MM.1S (cell line): Measurements from ENCODE around the gene STARD3NL.
"Not testable (repeated sequence)": the region's sequence is repeated elsewhere in the genome, so short reads cannot be mapped to it uniquely, and the experiment has no call there.

Source experiments
- DNase-seq: peaks from one replicate; pipeline ENCODE4 v3.0.0-alpha.2; 2015
- H2AFZ ChIP-seq: fragments of 300-600 bp; sonication (generic); 2 replicates; pipeline ENCODE4 v1.6.0; 2016; ENCODE audit warnings: antibody characterized with exemption, low read length
- H3F3A ChIP-seq: fragments of 300-600 bp; sonication (generic); 2 replicates; pipeline ENCODE4 v1.6.1; 2016; ENCODE audit warnings: mild to moderate bottlenecking, antibody characterized with exemption, low read length, moderate library complexity, mixed read lengths; ENCODE audit not compliant: insufficient read depth
- H3K27ac ChIP-seq: fragments of 300-600 bp; sonication (generic); 2 replicates; pipeline ENCODE4 v1.5.1; 2016; ENCODE audit warnings: mild to moderate bottlenecking, low read length
- H3K27me3 ChIP-seq: fragments of 300-600 bp; sonication (generic); replicated peaks from 2 replicates; pipeline ENCODE4 v1.6.0; 2016; ENCODE audit warnings: low read length; ENCODE audit not compliant: insufficient read depth
- H3K36me3 ChIP-seq: fragments of 300-600 bp; sonication (generic); replicated peaks from 2 replicates; pipeline ENCODE4 v1.6.1; 2016; ENCODE audit warnings: mild to moderate bottlenecking, low read length, mixed read lengths; ENCODE audit not compliant: insufficient read depth
- H3K4me1 ChIP-seq: fragments of 300-600 bp; sonication (generic); 2 replicates; pipeline ENCODE4 v1.6.1; 2016; ENCODE audit warnings: low read length, mixed read lengths
- H3K4me2 ChIP-seq: fragments of 300-600 bp; sonication (generic); 2 replicates; pipeline ENCODE4 v1.6.0; 2016; ENCODE audit warnings: low read depth, low read length
- H3K4me3 ChIP-seq: fragments of 300-600 bp; sonication (generic); 2 replicates; pipeline ENCODE4 v1.5.1; 2016; ENCODE audit warnings: low read length, mixed read lengths
- H3K79me2 ChIP-seq: fragments of 300-600 bp; sonication (generic); 2 replicates; pipeline ENCODE4 v1.6.1; 2016; ENCODE audit warnings: mixed run types, low read length, mixed read lengths
- H3K9ac ChIP-seq: fragments of 300-600 bp; sonication (generic); 2 replicates; pipeline ENCODE4 v1.6.1; 2016; ENCODE audit warnings: low read length, mixed read lengths
- H3K9me2 ChIP-seq: fragments of 300-600 bp; sonication (generic); replicated peaks from 2 replicates; pipeline ENCODE4 v1.6.1; 2016; ENCODE audit warnings: mild to moderate bottlenecking, low read length, mixed read lengths; ENCODE audit not compliant: insufficient read depth
- H3K9me3 ChIP-seq: fragments of 300-600 bp; sonication (generic); replicated peaks from 2 replicates; pipeline ENCODE4 v1.6.1; 2016; ENCODE audit warnings: mild to moderate bottlenecking, low read length, mixed read lengths; ENCODE audit not compliant: insufficient read depth
- H4K20me1 ChIP-seq: fragments of 300-600 bp; sonication (generic); 2 replicates; pipeline ENCODE4 v1.6.1; 2016; ENCODE audit warnings: mild to moderate bottlenecking, low read length, moderate library complexity, mixed read lengths; ENCODE audit not compliant: insufficient read depth
- EZH2 ChIP-seq: fragments of 300-600 bp; sonication (generic); optimal IDR thresholded peaks from 2 replicates; pipeline ENCODE3; 2017; ENCODE audit warnings: low read depth, mild to moderate bottlenecking, antibody characterized with exemption, low read length, mixed read lengths
- EZH2phosphoT487 ChIP-seq: fragments of 300-600 bp; sonication (generic); IDR thresholded peaks from 2 replicates; pipeline ENCODE4 v1.6.1; 2018; ENCODE audit warnings: antibody characterized with exemption, low read length
- TF ChIP-seq, protein P1 (sequence below): fragments of 300-600 bp; sonication (generic); IDR thresholded peaks from 2 replicates; pipeline ENCODE4 v1.5.1; 2016; ENCODE audit warnings: antibody characterized with exemption, low read length, mixed read lengths

STARD3NL gene

DNA sequence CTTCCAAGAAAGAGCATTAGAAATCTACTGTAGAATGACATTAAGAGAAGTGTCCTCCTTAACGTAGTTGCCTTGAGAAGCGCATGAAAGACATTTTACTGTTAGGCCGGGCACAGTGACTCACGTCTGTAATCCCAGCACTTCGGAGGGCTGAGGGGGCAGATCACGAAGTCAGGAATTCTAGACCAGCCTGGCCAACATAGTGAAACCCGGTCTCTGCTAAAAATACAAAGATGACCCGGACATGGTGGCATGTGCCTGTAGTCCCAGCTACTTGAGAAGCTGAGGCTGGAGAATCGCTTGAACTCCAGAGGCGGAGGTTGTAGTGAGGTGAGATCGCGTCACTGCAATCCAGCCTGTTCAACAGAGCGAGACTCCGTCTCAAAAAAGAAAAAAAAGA is 66.5 kb downstream of the STARD3NL start:
- H3K4me2 ChIP-seq, result no peak overlapping the region

DNA sequence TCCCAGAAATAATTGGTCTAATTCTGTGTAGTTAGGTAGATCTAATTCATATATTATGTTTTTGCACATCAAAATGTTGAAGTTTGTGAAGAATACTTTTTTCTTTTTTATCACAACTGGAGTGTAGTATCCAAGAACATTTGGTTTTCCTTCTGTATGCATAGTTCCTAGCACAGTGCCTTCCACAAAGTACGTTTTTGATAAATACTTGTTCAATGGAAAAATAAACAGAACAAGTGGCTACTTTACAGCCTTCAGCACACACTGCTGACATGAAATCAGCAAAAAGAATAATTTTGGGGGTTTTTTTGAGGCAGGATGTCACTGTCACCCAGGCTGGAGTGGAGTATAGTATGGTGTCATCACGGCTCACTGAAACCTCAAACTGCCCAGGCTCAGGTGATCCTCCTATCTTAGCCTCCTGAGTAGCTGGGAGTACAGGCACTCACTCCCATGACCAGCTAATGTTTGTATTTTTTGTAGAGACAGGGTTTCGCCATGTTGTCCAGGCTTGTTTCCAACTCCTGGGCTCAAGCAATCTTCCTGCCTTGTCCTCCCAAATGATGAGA is 67.4 kb downstream of the STARD3NL start:
- no peak overlapping the region for H3K4me3 ChIP-seq
- no peak overlapping the region for H3K27ac ChIP-seq
- H3K9me3 ChIP-seq, result no peaks in the 10 kb centered on the region
- no peaks in the 10 kb centered on the region for H3K9me2 ChIP-seq
- H3K36me3 ChIP-seq, result no peaks in the 10 kb centered on the region
- no peaks in the 10 kb centered on the region for H3F3A ChIP-seq
- H3K9ac ChIP-seq, result no peak overlapping the region
- no peaks in the 10 kb centered on the region for H3K27me3 ChIP-seq
- H2AFZ ChIP-seq, result no peak overlapping the region
- H3K79me2 ChIP-seq, result no peaks in the 10 kb centered on the region
- no peaks in the 10 kb centered on the region for H4K20me1 ChIP-seq
- TF ChIP-seq EZH2 (no peak), EZH2phosphoT487 (no peak)
- TF ChIP-seq, protein P1, sequence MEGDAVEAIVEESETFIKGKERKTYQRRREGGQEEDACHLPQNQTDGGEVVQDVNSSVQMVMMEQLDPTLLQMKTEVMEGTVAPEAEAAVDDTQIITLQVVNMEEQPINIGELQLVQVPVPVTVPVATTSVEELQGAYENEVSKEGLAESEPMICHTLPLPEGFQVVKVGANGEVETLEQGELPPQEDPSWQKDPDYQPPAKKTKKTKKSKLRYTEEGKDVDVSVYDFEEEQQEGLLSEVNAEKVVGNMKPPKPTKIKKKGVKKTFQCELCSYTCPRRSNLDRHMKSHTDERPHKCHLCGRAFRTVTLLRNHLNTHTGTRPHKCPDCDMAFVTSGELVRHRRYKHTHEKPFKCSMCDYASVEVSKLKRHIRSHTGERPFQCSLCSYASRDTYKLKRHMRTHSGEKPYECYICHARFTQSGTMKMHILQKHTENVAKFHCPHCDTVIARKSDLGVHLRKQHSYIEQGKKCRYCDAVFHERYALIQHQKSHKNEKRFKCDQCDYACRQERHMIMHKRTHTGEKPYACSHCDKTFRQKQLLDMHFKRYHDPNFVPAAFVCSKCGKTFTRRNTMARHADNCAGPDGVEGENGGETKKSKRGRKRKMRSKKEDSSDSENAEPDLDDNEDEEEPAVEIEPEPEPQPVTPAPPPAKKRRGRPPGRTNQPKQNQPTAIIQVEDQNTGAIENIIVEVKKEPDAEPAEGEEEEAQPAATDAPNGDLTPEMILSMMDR, result no peak
- H3K4me2 ChIP-seq, result no peak overlapping the region
- no peak for DNase-seq
- no peaks in the 10 kb centered on the region for H3K4me1 ChIP-seq

More for the DNA sequence above, 66.5 kb downstream of the STARD3NL start:
- no peaks in the 10 kb centered on the region for H3K4me1 ChIP-seq
- no peaks in the 10 kb centered on the region for H3K79me2 ChIP-seq
- H3K27ac ChIP-seq, result no peak overlapping the region
- H3F3A ChIP-seq, result no peaks in the 10 kb centered on the region
- no peaks in the 10 kb centered on the region for H3K9me3 ChIP-seq
- TF ChIP-seq, protein P1, result no peak
- no peak for TF ChIP-seq EZH2
- no peak for TF ChIP-seq EZH2phosphoT487
- no peak overlapping the region for H3K4me3 ChIP-seq
- DNase-seq, result no peak
- H3K36me3 ChIP-seq, result no peaks in the 10 kb centered on the region
- no peak overlapping the region for H3K9ac ChIP-seq
- H2AFZ ChIP-seq, result no peak overlapping the region
- H3K9me2 ChIP-seq, result no peaks in the 10 kb centered on the region
- no peaks in the 10 kb centered on the region for H4K20me1 ChIP-seq
- no peaks in the 10 kb centered on the region for H3K27me3 ChIP-seq

DNA sequence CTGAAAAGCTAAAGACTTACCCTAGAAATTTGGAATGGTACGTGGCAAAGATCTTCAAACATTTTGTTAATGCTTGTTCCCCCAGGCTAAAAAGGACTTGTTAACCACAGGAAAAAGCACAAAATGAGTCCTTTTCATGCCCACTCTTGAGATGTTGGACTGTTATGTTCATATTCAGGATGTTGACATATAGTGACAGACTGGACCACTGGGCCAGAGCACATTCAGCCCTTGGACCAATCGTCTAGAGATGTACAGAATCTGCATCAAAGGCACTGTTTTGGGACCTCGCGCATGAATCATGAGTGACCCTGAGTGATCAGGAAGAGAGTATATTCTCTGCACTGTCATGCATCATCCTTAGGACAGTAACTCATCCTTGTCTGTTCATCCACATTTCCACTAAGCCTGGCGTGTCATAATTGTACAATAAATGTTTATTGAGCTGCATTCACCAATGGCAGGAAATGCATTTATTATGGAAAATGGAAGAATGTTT is 70.1 kb downstream of the STARD3NL start:
- TF ChIP-seq EZH2, result no peak
- TF ChIP-seq EZH2phosphoT487, result no peak
- TF ChIP-seq, protein P1, result no peak
- no peak overlapping the region for H2AFZ ChIP-seq
- no peaks in the 10 kb centered on the region for H3K4me1 ChIP-seq

GRCh38 chr7:38249849-38250248 is 71.8 kb downstream of the STARD3NL start:
- H3K36me3 ChIP-seq, H3F3A ChIP-seq, H3K79me2 ChIP-seq, H3K27me3 ChIP-seq, H4K20me1 ChIP-seq, H3K4me2 ChIP-seq, H3K27ac ChIP-seq, H3K4me3 ChIP-seq, H3K9me3 ChIP-seq, H2AFZ ChIP-seq, H3K4me1 ChIP-seq, H3K9me2 ChIP-seq, H3K9ac ChIP-seq: not testable (repeated sequence)
- DNase-seq, result peak; percentile 31

More for the DNA sequence above, 70.1 kb downstream of the STARD3NL start:
- Histone ChIP-seq H3K27me3 (no peaks in the 10 kb centered on the region), H3K9ac (no peak overlapping the region), H3K36me3 (no peaks in the 10 kb centered on the region), H3K27ac (no peak overlapping the region), H3K4me2 (no peak overlapping the region), H3K9me3 (no peaks in the 10 kb centered on the region), H4K20me1 (no peaks in the 10 kb centered on the region), H3K9me2 (no peaks in the 10 kb centered on the region), H3K79me2 (no peaks in the 10 kb centered on the region), H3K4me3 (no peak overlapping the region), H3F3A (no peaks in the 10 kb centered on the region)
- DNase-seq, result no peak
